ENCODE data around the gene HIVEP1. TPM values are rescaled to one million over a fixed set of nuclear protein-coding genes. Genes with fewer than 3 reads are reported as not detected.
A peak's percentile ranks its signal among the peaks of the same experiment; 100 is the strongest.

HIVEP1 gene
- total and polyA plus RNA-seq, 2 of the 8 experiments (the other 6 are each of a cell fraction or from before 2014, with no cell fraction given) = 22.6 to 23.1 TPM

DNA sequence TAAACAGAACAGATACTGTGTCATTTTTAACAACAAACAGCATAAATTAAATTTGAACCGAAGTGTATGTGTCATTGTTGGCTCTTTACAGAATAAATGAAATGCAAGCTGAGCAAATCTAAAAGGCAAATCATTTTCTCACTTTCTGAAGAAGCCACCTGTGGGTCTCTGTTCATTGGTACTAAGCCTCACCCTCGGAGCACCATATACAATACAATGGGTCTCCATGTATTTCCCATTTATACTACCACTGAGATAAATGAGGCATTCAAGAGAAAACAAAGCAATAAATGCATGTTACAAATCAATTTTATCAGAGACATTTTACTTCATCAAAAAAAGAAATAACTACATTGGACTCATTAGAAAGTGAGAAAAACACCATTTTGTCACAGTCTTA, 38.9 kb upstream of the HIVEP1 start:
- WGBS, 2 experiments (ENCODE audit: extremely low coverage in 1 of 2, insufficient coverage in 1 of 2, insufficient read length in 1 of 2, insufficient replicate concordance in 2 of 2, low coverage in 1 of 2, low lambda C conversion rate in 2 of 2, missing lambda C conversion rate in 1 of 2) = 24% methylated on average over 2 of the region's 2 CpGs; no CpG with 5 or more reads in 1 of the 2 experiments
- TF ChIP-seq GABPA (IDR thresholded peaks at IDR 0.05; ENCODE audit: borderline replicate concordance, insufficient read depth, low read length) = no peak
- no peak for TF ChIP-seq TCF12 (IDR thresholded peaks at IDR 0.05; ENCODE audit: low read depth, low read length)
- TF ChIP-seq TAF1 (IDR thresholded peaks at IDR 0.05; ENCODE audit: low read depth, low read length) = no peak
- no peak for TF ChIP-seq FOSL1 (IDR thresholded peaks at IDR 0.05; ENCODE audit: insufficient read depth, low read depth, low read length)
- TF ChIP-seq HDAC6 (IDR thresholded peaks at IDR 0.05; ENCODE audit: low read depth, low read length) = no peak
- TF ChIP-seq RNF2 (IDR thresholded peaks at IDR 0.05; ENCODE audit: borderline replicate concordance, low read depth, low read length, missing control alignments, poor library complexity, severe bottlenecking) = no peak
- TF ChIP-seq POLR2AphosphoS5 (IDR thresholded peaks at IDR 0.05; ENCODE audit: low read depth, low read length) = no peak
- no peak for TF ChIP-seq GTF2F1 (IDR thresholded peaks at IDR 0.05; ENCODE audit: borderline replicate concordance, low read depth, low read length)
- no peak for TF ChIP-seq MAFK (IDR thresholded peaks at IDR 0.05; ENCODE audit: low read depth, low read length)
- TF ChIP-seq EP300 (IDR thresholded peaks at IDR 0.05; ENCODE audit: borderline replicate concordance in 1 of 2, low read depth in 2 of 2, low read length in 2 of 2) = no peak
- TF ChIP-seq SP1 (IDR thresholded peaks at IDR 0.05; ENCODE audit: low read depth, low read length) = no peak
- TF ChIP-seq CHD1 (IDR thresholded peaks at IDR 0.05; ENCODE audit: low read depth, low read length) = no peak
- no peak for TF ChIP-seq POLR2A (IDR thresholded peaks at IDR 0.05; ENCODE audit: control extremely low read depth in 1 of 2, low read depth in 2 of 2, low read length in 2 of 2)
- no peak for TF ChIP-seq SRF (IDR thresholded peaks at IDR 0.05; ENCODE audit: low read depth, low read length)

More for the DNA sequence above, 38.9 kb upstream of the HIVEP1 start:
- no peak for DNase-seq (ENCODE audit: low read depth in 1 of 2, low spot score in 2 of 2)
- Histone ChIP-seq H3K79me1 (ENCODE audit: low read depth, low read length) (no peaks in the 10 kb centered on the region), H4K8ac (ENCODE audit: extremely low read depth, insufficient read depth, low read length) (no peak overlapping the region), H2BK20ac (ENCODE audit: low read length) (no peak overlapping the region), H2AK5ac (ENCODE audit: low read depth, low read length) (no peak overlapping the region), H3K23me2 (ENCODE audit: low read depth, low read length) (no peaks in the 10 kb centered on the region), H3K56ac (replicated peaks; ENCODE audit: insufficient read length, low read depth, low read length) (no peak overlapping the region), H4K5ac (ENCODE audit: insufficient read length, low read depth, low read length) (no peak overlapping the region), H2BK12ac (ENCODE audit: low read depth, low read length) (no peak overlapping the region), H3K23ac (ENCODE audit: insufficient read length) (no peak overlapping the region), H3K27me3 (replicated peaks in 1 of 4; ENCODE audit: control insufficient read depth in 3 of 4, extremely low read depth in 1 of 4, insufficient read depth in 3 of 4, low read length in 3 of 4) (no peaks in the 10 kb centered on the region), H4K20me1 (replicated peaks in 1 of 2; ENCODE audit: control insufficient read depth in 1 of 2, insufficient read depth in 2 of 2, low read length in 2 of 2) (no peaks in the 10 kb centered on the region), H3K18ac (ENCODE audit: extremely low read depth, low read length) (no peak overlapping the region), H4K91ac (replicated peaks; ENCODE audit: insufficient read length, low read length) (no peak overlapping the region), H3K4me1 (replicated peaks in 1 of 4; ENCODE audit: control insufficient read depth in 3 of 4, insufficient read depth in 4 of 4, low read length in 3 of 4) (peaks cover 3 to 14% (median 12%) of the 10 kb centered on the region in 4 experiments), H2BK5ac (ENCODE audit: low read depth, low read length) (no peak overlapping the region), H3K4ac (replicated peaks; ENCODE audit: insufficient read length, low read depth, low read length) (no peak overlapping the region), H3K4me2 (ENCODE audit: insufficient read depth in 1 of 2, low read depth in 2 of 2, low read length in 2 of 2) (peak overlapping the region; percentile 11 to 27; a peak in 1 of 4 replicates), H3K14ac (ENCODE audit: insufficient read length) (no peak overlapping the region), H2BK120ac (replicated peaks; ENCODE audit: low read depth, low read length) (no peak overlapping the region), H3K36me3 (ENCODE audit: control insufficient read depth in 2 of 4, insufficient read depth in 4 of 4, low read length in 3 of 4) (no peaks in the 10 kb centered on the region), H2AFZ (ENCODE audit: low read length) (no peak overlapping the region), H3K27ac (ENCODE audit: low read depth, low read length) (no peak overlapping the region), H3K9me3 (ENCODE audit: insufficient read depth in 2 of 2, low read depth in 1 of 2, low read length in 1 of 2) (no peaks in the 10 kb centered on the region), H2BK15ac (ENCODE audit: low read length) (no peak overlapping the region), H3K9ac (replicated peaks in 1 of 4; ENCODE audit: extremely low read depth in 1 of 4, low read depth in 3 of 4, low read length in 3 of 4) (no peak overlapping the region), H3K79me2 (ENCODE audit: control insufficient read depth in 1 of 2, insufficient read depth in 2 of 2, low read length in 2 of 2) (no peaks in the 10 kb centered on the region), H3K4me3 (ENCODE audit: extremely low read depth in 1 of 4, insufficient read depth in 2 of 4, low read depth in 3 of 4, low read length in 4 of 4) (peak overlapping the region in 1 of 4 experiments; percentile 17; a peak in 1 of 8 replicates)
- CTCF ChIA-PET (ENCODE audit: partially characterized antibody) = interaction anchor here (1.0 to 3.7 kb wide), 4 partner anchors 19 to 314 kb away, joined by 3 to 14 read pairs (median 6); no protein-coding TSS in a partner anchor
- FAIRE-seq = no peak
- POLR2A ChIA-PET (ENCODE audit: partially characterized antibody) = no interaction called here
